Loucy (cell line): ENCODE data around the gene ABCA8.

Source experiments
- CTCF ChIP-seq: fragments of 200-600 bp; sonication (generic); conservative IDR thresholded peaks from 2 replicates; pipeline ENCODE4 v1.5.1; 2014; ENCODE audit warnings: mild to moderate bottlenecking, antibody characterized with exemption, low read length
- EZH2phosphoT487 ChIP-seq: fragments of 200-600 bp; IDR thresholded peaks from 2 replicates; pipeline ENCODE4 v1.6.1; 2018; ENCODE audit warnings: antibody characterized with exemption, mild to moderate bottlenecking, moderate library complexity, borderline replicate concordance

- no peak for TF ChIP-seq CTCF
- no peak for TF ChIP-seq EZH2phosphoT487
Measured at GRCh38 chr17:68853439-68853838, 101.8 kb downstream of the ABCA8 start.
